ENCODE results near the gene FBXL17.
"Not testable (repeated sequence)": the region's sequence is repeated elsewhere in the genome, so short reads cannot be mapped to it uniquely, and the experiment has no call there.

Gene FBXL17

GRCh38 chr5:108381954-108382783, at the start of gene FBXL17:
Gene FBXL17 (minus strand): TSS chr5:108382098.
- peak; percentile 75 for DNase-seq

- no peak for DNase-seq
These were observed 49.2 kb upstream of the FBXL17 start for GRCh38 chr5:108430931-108431608.

GRCh38 chr5:108421713-108422112, 39.8 kb upstream of the FBXL17 start:
- no peak for DNase-seq

- DNase-seq, result no peak
These were observed 38.9 kb upstream of the FBXL17 start for GRCh38 chr5:108420755-108421154.

- no peak for DNase-seq
These were observed 38.3 kb upstream of the FBXL17 start for GRCh38 chr5:108420158-108420557.

- no peak for DNase-seq
These were observed 36.3 kb upstream of the FBXL17 start for GRCh38 chr5:108418197-108418596.

- DNase-seq, result no peak
These were observed 35.3 kb upstream of the FBXL17 start for GRCh38 chr5:108417166-108417670.

- DNase-seq, result no peak
These were observed 33.8 kb upstream of the FBXL17 start for GRCh38 chr5:108415726-108416125.

- DNase-seq, result no peak
These were observed 27.9 kb upstream of the FBXL17 start for GRCh38 chr5:108409786-108410185.

GRCh38 chr5:108405201-108405600, 23.3 kb upstream of the FBXL17 start:
- DNase-seq, result not testable (repeated sequence)

GRCh38 chr5:108398964-108399363, 17.1 kb upstream of the FBXL17 start:
- DNase-seq, result no peak

- DNase-seq, result not testable (repeated sequence)
These were observed 14.9 kb upstream of the FBXL17 start for GRCh38 chr5:108396837-108397236.

- no peak for DNase-seq
These were observed 5.9 kb upstream of the FBXL17 start for GRCh38 chr5:108387758-108388157.

GRCh38 chr5:108386345-108387061, 4.6 kb upstream of the FBXL17 start:
- DNase-seq, result no peak

- DNase-seq, result no peak
These were observed 2.8 kb upstream of the FBXL17 start for GRCh38 chr5:108384741-108385140.

GRCh38 chr5:108382784-108383330, 959 bp upstream of the FBXL17 start:
- DNase-seq, result peak; percentile 63

- DNase-seq, result peak; percentile 56
These were observed 446 bp downstream of the FBXL17 start for GRCh38 chr5:108381350-108381953.

- DNase-seq, result no peak
These were observed 1.2 kb downstream of the FBXL17 start for GRCh38 chr5:108380531-108381349.

- no peak for DNase-seq
These were observed 2.0 kb downstream of the FBXL17 start for GRCh38 chr5:108379722-108380530.

- no peak for DNase-seq
These were observed 6.1 kb downstream of the FBXL17 start for GRCh38 chr5:108375768-108376167.

- no peak for DNase-seq
These were observed 8.5 kb downstream of the FBXL17 start for GRCh38 chr5:108373426-108373825.
